Measurements from ENCODE around the gene APEH. TPM values are rescaled to one million over a fixed set of nuclear protein-coding genes. Genes with fewer than 3 reads are reported as not detected.

Gene APEH
- total RNA-seq, 1 experiment from 2014 or later, result 273 TPM

DNA sequence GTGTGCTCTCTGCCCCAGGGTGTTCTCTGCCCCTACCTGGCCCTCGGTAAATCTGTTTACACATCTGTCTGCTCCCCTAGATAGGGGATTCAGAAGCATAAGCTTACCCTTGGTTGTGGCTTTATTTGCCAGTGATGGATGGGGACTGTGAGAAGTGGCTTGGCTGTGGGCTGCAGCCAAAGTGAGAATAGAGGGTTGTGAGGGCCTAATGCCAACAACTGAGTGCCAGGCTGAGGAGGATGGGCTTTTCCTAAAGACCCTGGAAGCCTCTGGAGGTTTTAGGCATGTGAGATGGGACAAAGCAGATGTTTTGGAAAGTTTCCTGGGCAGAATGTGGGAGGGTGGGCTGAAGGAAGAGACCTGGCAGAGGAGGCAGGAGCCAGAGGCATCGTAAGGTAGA lies 15.4 kb upstream of the APEH start (continued):
- no peak for TF ChIP-seq STAT6 (CRISPR knock-in tag; conservative IDR thresholded peaks at IDR 0.05; ENCODE audit: low read depth)
- no peak for TF ChIP-seq HMGXB4 (CRISPR knock-in tag; IDR thresholded peaks at IDR 0.05)
- TF ChIP-seq, protein P1, sequence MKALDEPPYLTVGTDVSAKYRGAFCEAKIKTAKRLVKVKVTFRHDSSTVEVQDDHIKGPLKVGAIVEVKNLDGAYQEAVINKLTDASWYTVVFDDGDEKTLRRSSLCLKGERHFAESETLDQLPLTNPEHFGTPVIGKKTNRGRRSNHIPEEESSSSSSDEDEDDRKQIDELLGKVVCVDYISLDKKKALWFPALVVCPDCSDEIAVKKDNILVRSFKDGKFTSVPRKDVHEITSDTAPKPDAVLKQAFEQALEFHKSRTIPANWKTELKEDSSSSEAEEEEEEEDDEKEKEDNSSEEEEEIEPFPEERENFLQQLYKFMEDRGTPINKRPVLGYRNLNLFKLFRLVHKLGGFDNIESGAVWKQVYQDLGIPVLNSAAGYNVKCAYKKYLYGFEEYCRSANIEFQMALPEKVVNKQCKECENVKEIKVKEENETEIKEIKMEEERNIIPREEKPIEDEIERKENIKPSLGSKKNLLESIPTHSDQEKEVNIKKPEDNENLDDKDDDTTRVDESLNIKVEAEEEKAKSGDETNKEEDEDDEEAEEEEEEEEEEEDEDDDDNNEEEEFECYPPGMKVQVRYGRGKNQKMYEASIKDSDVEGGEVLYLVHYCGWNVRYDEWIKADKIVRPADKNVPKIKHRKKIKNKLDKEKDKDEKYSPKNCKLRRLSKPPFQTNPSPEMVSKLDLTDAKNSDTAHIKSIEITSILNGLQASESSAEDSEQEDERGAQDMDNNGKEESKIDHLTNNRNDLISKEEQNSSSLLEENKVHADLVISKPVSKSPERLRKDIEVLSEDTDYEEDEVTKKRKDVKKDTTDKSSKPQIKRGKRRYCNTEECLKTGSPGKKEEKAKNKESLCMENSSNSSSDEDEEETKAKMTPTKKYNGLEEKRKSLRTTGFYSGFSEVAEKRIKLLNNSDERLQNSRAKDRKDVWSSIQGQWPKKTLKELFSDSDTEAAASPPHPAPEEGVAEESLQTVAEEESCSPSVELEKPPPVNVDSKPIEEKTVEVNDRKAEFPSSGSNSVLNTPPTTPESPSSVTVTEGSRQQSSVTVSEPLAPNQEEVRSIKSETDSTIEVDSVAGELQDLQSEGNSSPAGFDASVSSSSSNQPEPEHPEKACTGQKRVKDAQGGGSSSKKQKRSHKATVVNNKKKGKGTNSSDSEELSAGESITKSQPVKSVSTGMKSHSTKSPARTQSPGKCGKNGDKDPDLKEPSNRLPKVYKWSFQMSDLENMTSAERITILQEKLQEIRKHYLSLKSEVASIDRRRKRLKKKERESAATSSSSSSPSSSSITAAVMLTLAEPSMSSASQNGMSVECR (CRISPR knock-in tag; IDR thresholded peaks at IDR 0.05; ENCODE audit: borderline replicate concordance), result no peak
- TF ChIP-seq, protein P2, sequence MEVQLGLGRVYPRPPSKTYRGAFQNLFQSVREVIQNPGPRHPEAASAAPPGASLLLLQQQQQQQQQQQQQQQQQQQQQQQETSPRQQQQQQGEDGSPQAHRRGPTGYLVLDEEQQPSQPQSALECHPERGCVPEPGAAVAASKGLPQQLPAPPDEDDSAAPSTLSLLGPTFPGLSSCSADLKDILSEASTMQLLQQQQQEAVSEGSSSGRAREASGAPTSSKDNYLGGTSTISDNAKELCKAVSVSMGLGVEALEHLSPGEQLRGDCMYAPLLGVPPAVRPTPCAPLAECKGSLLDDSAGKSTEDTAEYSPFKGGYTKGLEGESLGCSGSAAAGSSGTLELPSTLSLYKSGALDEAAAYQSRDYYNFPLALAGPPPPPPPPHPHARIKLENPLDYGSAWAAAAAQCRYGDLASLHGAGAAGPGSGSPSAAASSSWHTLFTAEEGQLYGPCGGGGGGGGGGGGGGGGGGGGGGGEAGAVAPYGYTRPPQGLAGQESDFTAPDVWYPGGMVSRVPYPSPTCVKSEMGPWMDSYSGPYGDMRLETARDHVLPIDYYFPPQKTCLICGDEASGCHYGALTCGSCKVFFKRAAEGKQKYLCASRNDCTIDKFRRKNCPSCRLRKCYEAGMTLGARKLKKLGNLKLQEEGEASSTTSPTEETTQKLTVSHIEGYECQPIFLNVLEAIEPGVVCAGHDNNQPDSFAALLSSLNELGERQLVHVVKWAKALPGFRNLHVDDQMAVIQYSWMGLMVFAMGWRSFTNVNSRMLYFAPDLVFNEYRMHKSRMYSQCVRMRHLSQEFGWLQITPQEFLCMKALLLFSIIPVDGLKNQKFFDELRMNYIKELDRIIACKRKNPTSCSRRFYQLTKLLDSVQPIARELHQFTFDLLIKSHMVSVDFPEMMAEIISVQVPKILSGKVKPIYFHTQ (CRISPR knock-in tag; IDR thresholded peaks at IDR 0.05), result no peak
- TF ChIP-seq NFYB (CRISPR knock-in tag; conservative IDR thresholded peaks at IDR 0.05; ENCODE audit: low read depth), result no peak

- Mint-ChIP-seq H3K27me3 (ENCODE audit: low read depth) (no peaks in the 10 kb centered on the region), H3K27ac (no peak overlapping the region), H3K4me1 (no peaks in the 10 kb centered on the region), H3K36me3 (no peaks in the 10 kb centered on the region), H3K4me3 (no peak overlapping the region), H3K9me3 (no peaks in the 10 kb centered on the region)
- ATAC-seq (no peak), DNase-seq (ENCODE audit: low spot score) (no peak)
- POLR2A ChIA-PET, result no interaction called here
- CTCF ChIA-PET, result interaction anchor here (0.6 to 2.8 kb wide), 3 partner anchors 12 to 120 kb away, joined by 3 to 15 read pairs (median 8); no protein-coding TSS in a partner anchor
- TF ChIP-seq ZNF317 (CRISPR knock-in tag; IDR thresholded peaks at IDR 0.05; ENCODE audit: borderline replicate concordance, low read depth) (no peak), ETV6 (CRISPR knock-in tag; IDR thresholded peaks at IDR 0.05) (no peak), FOXK1 (CRISPR knock-in tag; IDR thresholded peaks at IDR 0.05) (no peak), ATF2 (CRISPR knock-in tag; IDR thresholded peaks at IDR 0.05; ENCODE audit: borderline replicate concordance, low read depth) (no peak), CBFB (CRISPR knock-in tag; IDR thresholded peaks at IDR 0.05; ENCODE audit: low read depth) (no peak), ZNF416 (CRISPR knock-in tag; IDR thresholded peaks at IDR 0.05) (no peak), NFYB (CRISPR knock-in tag; conservative IDR thresholded peaks at IDR 0.05; ENCODE audit: low read depth) (no peak), CREB1 (CRISPR knock-in tag; IDR thresholded peaks at IDR 0.05) (no peak), TEAD4 (CRISPR knock-in tag; IDR thresholded peaks at IDR 0.05) (no peak), IRF2 (CRISPR knock-in tag; IDR thresholded peaks at IDR 0.05; ENCODE audit: borderline replicate concordance, low read depth) (no peak), ZNF423 (CRISPR knock-in tag; IDR thresholded peaks at IDR 0.05) (no peak), GRHL2 (CRISPR knock-in tag; IDR thresholded peaks at IDR 0.05; ENCODE audit: insufficient replicate concordance, severe bottlenecking) (no peak)
- TF ChIP-seq, protein P1 (CRISPR knock-in tag; IDR thresholded peaks at IDR 0.05; ENCODE audit: borderline replicate concordance), result no peak
These were observed 14.4 kb upstream of the APEH start for GRCh38 chr3:49659756-49660155.
